ENCODE results near the gene PLS1.
"Not testable (repeated sequence)": the region's sequence is repeated elsewhere in the genome, so short reads cannot be mapped to it uniquely, and the experiment has no call there.

The PLS1 gene

DNA sequence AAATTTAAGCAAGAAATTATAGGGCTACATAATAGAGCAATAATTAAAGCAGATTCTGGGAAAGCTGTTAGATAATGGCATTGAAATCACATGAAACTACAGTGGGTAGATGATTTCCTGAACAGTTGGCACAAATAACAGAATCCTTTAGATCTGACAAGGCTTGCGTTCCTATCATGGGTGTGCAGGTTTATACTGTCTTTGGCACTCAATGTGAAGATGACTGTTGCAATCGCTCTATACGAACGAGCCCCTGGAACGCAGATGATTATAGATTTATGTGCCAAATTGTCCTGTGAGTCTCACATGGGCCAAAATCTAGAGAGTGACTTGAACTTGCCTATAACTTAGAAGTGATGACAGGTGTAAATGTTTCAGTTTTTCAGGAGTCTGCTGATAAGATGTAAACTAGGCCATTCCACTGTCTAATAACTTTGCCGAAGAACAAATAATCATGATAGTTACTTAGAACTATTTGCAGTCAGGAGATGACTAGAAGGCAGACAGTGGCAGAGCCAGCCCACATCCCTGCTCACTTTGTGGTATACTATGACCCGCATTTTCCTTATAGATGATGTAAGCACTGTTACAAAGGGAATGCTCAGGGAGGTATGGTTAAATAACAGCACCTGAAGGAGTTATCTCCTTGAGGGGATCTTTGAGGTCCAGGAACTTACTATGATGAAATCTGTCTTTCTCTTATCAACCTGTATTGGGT, 97.1 kb downstream of the PLS1 start:
- DNase-seq (ENCODE audit: low read depth in 2 of 2), result no peak

- no peak for DNase-seq (ENCODE audit: low read depth in 2 of 2)
Measured at GRCh38 chr3:142694225-142694624, 98.0 kb downstream of the PLS1 start.

DNA sequence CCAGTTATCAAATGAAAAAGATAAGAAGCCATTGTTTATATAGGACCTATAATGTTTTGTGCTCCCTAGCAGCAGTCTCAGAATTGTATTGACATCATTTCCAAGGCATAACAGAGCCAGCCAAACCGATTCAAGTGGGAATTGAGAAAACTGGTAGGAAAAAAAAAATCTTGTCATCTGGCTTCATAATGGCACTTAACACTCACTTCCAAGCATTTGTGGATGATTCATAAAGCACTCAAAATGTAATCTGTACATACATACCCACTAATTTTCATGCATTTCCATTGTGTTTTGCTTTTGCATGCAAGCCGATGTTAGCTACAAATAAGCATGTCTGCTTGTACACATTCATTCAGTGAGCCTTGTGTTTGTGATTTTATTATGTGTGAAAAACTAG, 109.0 kb downstream of the PLS1 start:
- DNase-seq (ENCODE audit: low read depth in 2 of 2), result no peak

GRCh38 chr3:142706321-142707127, 110.3 kb downstream of the PLS1 start:
- no peak for DNase-seq (ENCODE audit: low read depth in 2 of 2)

DNA sequence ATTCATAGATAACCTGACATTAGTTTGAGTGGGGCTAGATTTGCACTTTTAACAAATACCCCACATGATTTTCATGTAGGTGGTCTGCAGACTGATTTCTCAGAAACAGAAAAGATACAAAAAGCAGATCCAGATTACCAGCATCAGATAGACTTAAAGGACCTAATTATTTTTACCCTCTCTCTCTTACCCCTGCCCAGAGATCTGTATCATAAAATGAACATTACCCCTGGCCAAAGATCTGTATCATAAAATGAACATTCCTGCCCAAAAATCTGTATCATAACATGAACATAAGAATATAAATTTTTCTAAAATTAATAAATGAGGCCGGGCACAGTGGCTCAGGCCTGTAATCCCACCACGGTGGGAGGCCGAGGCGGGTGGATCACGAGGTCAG, 113.0 kb downstream of the PLS1 start:
- DNase-seq (ENCODE audit: low read depth in 2 of 2), result no peak

DNA sequence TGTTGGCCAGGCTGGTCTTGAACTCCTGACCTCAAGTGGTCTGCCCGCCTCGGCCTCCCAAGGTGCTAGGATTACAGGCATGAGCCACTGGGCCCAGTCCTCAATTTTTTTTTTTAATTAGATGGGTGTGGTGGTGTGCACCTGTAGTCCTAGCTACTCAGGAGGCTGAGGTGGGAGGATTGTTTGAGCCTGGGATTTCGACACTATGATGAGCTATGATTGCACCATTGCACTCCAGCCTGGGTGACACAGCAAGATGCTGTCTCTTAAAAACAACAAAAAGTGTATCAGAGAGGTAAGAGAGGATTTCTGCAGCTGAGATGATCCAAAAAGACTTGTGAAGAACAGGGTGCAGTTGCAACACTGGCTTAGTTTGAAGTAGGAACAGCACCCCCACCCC, 118.7 kb downstream of the PLS1 start:
- DNase-seq (ENCODE audit: low read depth in 2 of 2), result not testable (repeated sequence)

- no peak for DNase-seq (ENCODE audit: low read depth in 2 of 2)
Measured at GRCh38 chr3:142716102-142716501, 119.9 kb downstream of the PLS1 start.

- peak in 1 of 2 donors; percentile 32 for DNase-seq (ENCODE audit: low read depth in 2 of 2)
Measured at GRCh38 chr3:142723665-142723967, 127.4 kb downstream of the PLS1 start.

DNA sequence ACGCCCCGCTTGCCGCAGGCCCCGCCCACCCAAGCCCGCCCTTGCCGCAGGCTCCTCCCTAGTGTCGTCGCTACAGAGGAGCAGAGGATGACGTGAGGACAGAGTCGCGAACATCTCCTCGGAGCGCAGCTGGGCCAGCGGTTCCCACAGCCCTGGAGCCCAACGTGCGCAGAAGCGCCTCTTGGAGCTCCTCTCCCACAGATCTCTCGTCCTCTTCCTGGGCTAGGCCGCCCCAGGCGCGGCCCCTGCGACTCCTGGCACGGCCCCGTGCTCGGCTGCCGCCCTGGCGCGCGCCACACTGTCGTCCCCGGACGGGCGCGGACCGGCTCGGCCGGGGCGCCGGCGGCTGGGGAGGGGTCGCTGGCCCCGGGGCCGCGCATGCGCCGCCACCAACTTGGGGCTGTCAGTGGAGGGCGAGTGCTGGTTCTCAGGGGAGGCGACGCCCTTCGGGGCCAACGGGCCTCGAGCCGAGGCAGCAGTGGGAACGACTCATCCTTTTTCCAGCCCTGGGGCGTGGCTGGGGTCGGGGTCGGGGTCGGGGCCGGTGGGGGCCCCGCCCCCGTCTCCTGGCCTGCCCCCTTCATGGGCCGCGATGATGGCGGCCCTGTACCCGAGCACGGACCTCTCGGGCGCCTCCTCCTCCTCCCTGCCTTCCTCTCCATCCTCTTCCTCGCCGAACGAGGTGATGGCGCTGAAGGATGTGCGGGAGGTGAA, 127.9 kb downstream of the PLS1 start, which contains the start of gene TRPC1:
TSS of gene TRPC1 (plus strand) at position 67 of the 714 bp plus-strand sequence. CDS start at position 593, 526 bp downstream.
- peak in 1 of 2 donors; percentile 45 for DNase-seq (ENCODE audit: low read depth in 2 of 2)

DNA sequence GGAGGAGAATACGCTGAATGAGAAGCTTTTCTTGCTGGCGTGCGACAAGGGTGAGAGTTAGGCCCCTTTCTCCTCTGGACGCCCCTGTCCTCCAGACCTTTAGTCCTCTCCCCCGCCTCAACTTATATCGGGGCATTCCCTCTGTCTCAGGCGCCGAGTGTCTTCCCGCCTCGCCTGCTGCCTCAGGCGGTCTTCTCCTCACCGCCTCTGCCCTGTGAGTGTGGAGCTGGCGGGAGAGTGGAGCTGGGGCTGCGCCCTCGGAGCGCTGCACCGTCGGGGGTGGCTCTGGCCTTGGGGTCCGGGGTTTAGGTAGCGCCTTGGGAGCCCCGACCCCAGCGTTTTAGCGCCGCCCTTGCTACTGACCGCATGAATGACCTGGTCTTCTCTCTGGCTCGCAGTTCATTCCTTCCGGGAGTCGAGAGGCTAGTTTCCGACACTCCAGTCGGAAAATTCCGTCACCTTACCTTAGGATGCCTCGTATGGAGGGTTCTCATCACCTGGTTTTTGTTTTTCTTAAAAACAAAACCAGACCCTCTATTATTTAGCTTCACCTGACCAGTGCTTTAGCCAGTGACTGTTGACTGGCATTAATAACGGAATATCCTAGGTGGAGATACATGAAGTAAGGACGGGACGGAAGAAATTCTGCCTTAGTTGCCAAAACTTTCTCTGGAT, 128.6 kb downstream of the PLS1 start:
- DNase-seq (ENCODE audit: low read depth in 2 of 2), result no peak

DNA sequence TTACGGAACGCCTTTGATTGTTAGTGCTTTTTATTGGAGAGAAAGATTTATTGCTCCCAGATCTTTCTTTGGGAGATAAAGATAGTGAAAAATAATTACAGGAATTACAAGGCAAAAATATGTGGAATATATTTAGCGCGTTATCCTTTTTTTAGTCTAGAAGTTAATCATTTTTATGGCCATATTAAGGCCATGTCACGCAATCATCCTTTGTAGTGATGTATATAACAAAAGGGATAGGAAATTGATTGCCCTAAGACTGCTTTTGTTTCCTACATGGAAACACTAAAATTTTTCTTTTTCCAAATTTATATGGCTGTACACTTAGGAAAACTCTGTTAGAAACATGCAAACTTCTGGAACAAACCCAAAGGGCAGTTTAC, 129.2 kb downstream of the PLS1 start:
- no peak for DNase-seq (ENCODE audit: low read depth in 2 of 2)

DNA sequence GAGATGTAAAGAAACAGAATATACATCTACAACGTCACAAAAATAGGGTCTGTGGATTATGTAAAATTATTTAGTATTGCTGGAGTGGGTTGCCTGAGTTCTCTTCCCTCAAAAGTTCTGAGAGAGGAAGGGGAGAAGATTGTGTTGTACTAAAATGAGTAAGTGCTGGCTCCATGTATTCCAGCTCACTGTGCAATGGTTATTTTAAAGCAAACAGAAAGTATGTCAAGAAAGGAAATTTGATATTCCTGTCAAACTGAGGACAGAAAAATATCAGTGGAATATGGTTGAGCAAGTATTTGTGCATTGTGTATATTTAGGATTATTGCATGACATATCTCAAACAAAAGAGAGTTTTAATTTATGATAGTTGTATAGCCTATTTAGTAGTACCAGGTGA, 129.8 kb downstream of the PLS1 start:
- DNase-seq (ENCODE audit: low read depth in 2 of 2), result no peak

- no peak for DNase-seq (ENCODE audit: low read depth in 2 of 2)
Measured at GRCh38 chr3:142732066-142732465, 135.9 kb downstream of the PLS1 start.

GRCh38 chr3:142734834-142735233, 138.6 kb downstream of the PLS1 start:
- no peak for DNase-seq (ENCODE audit: low read depth in 2 of 2)

DNA sequence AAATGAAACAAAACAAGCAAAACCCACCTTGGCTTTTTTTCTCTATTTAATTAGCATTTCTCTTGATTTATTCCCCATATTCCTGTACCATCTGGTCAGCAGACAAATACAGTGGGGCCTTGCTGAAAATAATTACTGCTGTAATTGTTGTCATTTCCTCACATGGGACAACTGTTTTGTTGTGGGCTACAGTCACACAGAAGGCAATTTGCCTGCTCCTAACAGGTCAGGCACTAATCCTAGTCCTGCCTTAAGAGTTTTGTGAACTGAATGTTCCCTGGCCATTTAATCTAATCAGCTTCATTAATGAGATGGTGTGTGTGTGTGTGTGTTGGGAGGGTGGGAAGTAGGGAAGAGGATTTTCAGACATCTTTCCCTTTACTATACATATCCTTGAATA, 139.3 kb downstream of the PLS1 start:
- DNase-seq (ENCODE audit: low read depth in 2 of 2), result no peak

DNA sequence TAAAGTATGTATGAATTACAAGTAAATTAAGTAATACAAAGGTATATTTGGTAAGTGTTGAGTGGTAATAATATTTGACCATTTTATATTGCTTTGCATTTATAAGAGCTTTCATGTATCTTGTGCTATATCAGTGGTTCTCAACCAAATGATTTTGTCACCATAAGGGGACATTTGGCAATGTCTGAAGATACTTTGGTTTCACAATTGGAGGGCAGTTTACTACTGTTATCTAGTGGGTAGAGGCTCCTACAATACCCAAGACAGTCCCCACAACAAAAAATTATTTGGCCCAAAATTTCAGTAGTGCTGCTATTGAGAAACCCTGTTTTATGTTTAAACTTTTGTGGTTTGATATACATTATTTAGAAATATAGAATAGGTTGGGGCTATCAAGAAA, 142.2 kb downstream of the PLS1 start:
- DNase-seq (ENCODE audit: low read depth in 2 of 2), result no peak

DNA sequence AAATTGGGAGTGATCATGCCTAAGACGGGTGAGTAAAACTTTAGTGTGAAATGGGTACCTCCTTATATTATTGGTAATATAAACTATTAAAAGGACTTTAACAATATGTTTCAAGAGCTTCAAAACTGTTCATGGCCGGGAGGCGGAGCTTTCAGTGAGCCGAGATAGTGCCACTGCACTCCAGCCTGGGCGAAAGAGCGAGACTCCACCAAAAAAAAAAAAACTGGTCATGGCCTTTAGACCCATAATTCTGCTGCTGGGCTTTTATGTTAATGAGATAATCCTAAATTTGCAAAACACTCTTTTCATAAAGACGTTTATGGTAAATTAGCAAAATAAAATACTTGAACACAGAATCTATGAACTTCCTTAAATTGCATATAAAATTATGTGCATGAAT, 150.5 kb downstream of the PLS1 start:
- DNase-seq (ENCODE audit: low read depth in 2 of 2), result no peak

- not testable (repeated sequence) for DNase-seq (ENCODE audit: low read depth in 2 of 2)
Measured at GRCh38 chr3:142750531-142750930, 154.3 kb downstream of the PLS1 start.

- DNase-seq (ENCODE audit: low read depth in 2 of 2), result not testable (repeated sequence)
Measured at GRCh38 chr3:142752605-142753004, 156.4 kb downstream of the PLS1 start.

DNA sequence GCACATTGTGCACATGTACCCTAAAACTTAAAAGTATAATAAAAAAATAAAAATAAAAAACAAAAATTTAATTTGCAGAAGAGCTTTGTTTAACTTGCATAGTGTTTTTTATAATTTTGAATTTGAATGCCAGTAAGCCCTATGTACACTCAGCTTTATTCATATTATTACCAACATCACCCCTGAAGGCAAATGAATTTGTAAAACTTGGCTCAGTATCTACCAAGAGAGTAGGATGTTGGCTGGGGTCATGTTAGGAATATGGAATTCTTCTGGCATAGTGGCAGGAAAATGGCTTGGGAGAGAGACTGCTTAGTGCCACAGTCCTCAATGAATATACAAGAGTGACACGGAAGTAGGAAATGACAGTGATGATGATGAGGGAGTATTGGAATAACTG, 158.3 kb downstream of the PLS1 start:
- no peak for DNase-seq (ENCODE audit: low read depth in 2 of 2)
